Measurements from ENCODE around the gene TIMP3.
A peak's percentile ranks its signal among the peaks of the same experiment; 100 is the strongest.

- TF ChIP-seq, protein P1, sequence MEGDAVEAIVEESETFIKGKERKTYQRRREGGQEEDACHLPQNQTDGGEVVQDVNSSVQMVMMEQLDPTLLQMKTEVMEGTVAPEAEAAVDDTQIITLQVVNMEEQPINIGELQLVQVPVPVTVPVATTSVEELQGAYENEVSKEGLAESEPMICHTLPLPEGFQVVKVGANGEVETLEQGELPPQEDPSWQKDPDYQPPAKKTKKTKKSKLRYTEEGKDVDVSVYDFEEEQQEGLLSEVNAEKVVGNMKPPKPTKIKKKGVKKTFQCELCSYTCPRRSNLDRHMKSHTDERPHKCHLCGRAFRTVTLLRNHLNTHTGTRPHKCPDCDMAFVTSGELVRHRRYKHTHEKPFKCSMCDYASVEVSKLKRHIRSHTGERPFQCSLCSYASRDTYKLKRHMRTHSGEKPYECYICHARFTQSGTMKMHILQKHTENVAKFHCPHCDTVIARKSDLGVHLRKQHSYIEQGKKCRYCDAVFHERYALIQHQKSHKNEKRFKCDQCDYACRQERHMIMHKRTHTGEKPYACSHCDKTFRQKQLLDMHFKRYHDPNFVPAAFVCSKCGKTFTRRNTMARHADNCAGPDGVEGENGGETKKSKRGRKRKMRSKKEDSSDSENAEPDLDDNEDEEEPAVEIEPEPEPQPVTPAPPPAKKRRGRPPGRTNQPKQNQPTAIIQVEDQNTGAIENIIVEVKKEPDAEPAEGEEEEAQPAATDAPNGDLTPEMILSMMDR (IDR thresholded peaks at IDR 0.05) = peak in 6 of 7 experiments; percentile 28 to 52 (median 40)
- no peak for TF ChIP-seq POLR2A (IDR thresholded peaks at IDR 0.05)
Measured at GRCh38 chr22:32823024-32823730, 21.7 kb downstream of the TIMP3 start.

Data from body of pancreas (tissue), 4 donors.